Mucosa of rectum (tissue), 2 donors: ENCODE results near the gene MAOB.

Source experiments
- H3K27ac ChIP-seq, 2 donors: one replicate each; pipeline ENCODE4 v1.7.0; 2013; ENCODE audit warnings: inconsistent platforms in 2 of 2, low read depth in 2 of 2, low read length in 2 of 2
- H3K27me3 ChIP-seq, 2 donors: one replicate each; pipeline ENCODE4 v1.7.0; 2013; ENCODE audit warnings: low read length in 2 of 2; ENCODE audit not compliant: control insufficient read depth in 2 of 2, insufficient read depth in 2 of 2
- H3K36me3 ChIP-seq, 2 donors: one replicate each; pipeline ENCODE4 v1.7.0; 2013; ENCODE audit warnings: low read length in 2 of 2; ENCODE audit not compliant: control insufficient read depth in 2 of 2, insufficient read depth in 2 of 2
- H3K4me1 ChIP-seq, 2 donors: one replicate each; pipeline ENCODE4 v1.7.0; 2013; ENCODE audit warnings: low read length in 2 of 2, mild to moderate bottlenecking in 1 of 2; ENCODE audit not compliant: control insufficient read depth in 2 of 2, insufficient read depth in 2 of 2
- H3K4me3 ChIP-seq, 2 donors: one replicate each; pipeline ENCODE4 v1.7.0; 2013; ENCODE audit warnings: low read length in 2 of 2
- H3K9ac ChIP-seq, 2 donors: one replicate each; pipeline ENCODE4 v1.7.0; 2013; ENCODE audit warnings: low read length in 2 of 2, low read depth in 1 of 2, mild to moderate bottlenecking in 1 of 2
- H3K9me3 ChIP-seq, 2 donors: one replicate each; pipeline ENCODE4 v1.7.0; 2013; ENCODE audit warnings: low read length in 2 of 2; ENCODE audit not compliant: control insufficient read depth in 2 of 2
- donor health status: healthy.
- donor health status: Normal muscosa, but diverticular disease.

MAOB gene

GRCh38 chrX:43835559-43835958 is 46.7 kb downstream of the MAOB start:
- H3K4me1 ChIP-seq: no peaks in the 10 kb centered on the region
- H3K27ac ChIP-seq: no peak overlapping the region
- no peak overlapping the region for H3K4me3 ChIP-seq
- H3K9me3 ChIP-seq: no peaks in the 10 kb centered on the region
- peaks cover 2 to 3% of the 10 kb centered on the region in 2 donors for H3K27me3 ChIP-seq
- no peaks in the 10 kb centered on the region for H3K36me3 ChIP-seq
- H3K9ac ChIP-seq: no peak overlapping the region

GRCh38 chrX:43827791-43828190 is 54.5 kb downstream of the MAOB start:
- no peaks in the 10 kb centered on the region for H3K9me3 ChIP-seq
- no peak overlapping the region for H3K9ac ChIP-seq
- no peak overlapping the region for H3K27ac ChIP-seq
- H3K36me3 ChIP-seq: no peaks in the 10 kb centered on the region
- H3K4me1 ChIP-seq: no peaks in the 10 kb centered on the region
- H3K4me3 ChIP-seq: no peak overlapping the region
- H3K27me3 ChIP-seq: peaks cover 0 to 5% of the 10 kb centered on the region in 2 donors

GRCh38 chrX:43822014-43822413 is 60.2 kb downstream of the MAOB start:
- H3K36me3 ChIP-seq: no peaks in the 10 kb centered on the region
- no peaks in the 10 kb centered on the region for H3K4me1 ChIP-seq
- H3K4me3 ChIP-seq: no peak overlapping the region
- H3K9ac ChIP-seq: no peak overlapping the region
- H3K9me3 ChIP-seq: no peaks in the 10 kb centered on the region
- no peak overlapping the region for H3K27ac ChIP-seq
- peaks cover 0 to 4% of the 10 kb centered on the region in 2 donors for H3K27me3 ChIP-seq

- Histone ChIP-seq H3K9me3 (no peaks in the 10 kb centered on the region), H3K9ac (no peak overlapping the region), H3K4me1 (no peaks in the 10 kb centered on the region), H3K27ac (no peak overlapping the region), H3K36me3 (no peaks in the 10 kb centered on the region), H3K4me3 (no peak overlapping the region), H3K27me3 (peaks cover 0 to 3% of the 10 kb centered on the region in 2 donors)
Measured at GRCh38 chrX:43817444-43817843, 64.8 kb downstream of the MAOB start.

GRCh38 chrX:43815209-43815608 is 67.0 kb downstream of the MAOB start:
- no peaks in the 10 kb centered on the region for H3K4me1 ChIP-seq
- no peaks in the 10 kb centered on the region for H3K36me3 ChIP-seq
- H3K9me3 ChIP-seq: no peaks in the 10 kb centered on the region
- H3K27ac ChIP-seq: no peak overlapping the region
- H3K9ac ChIP-seq: no peak overlapping the region
- no peak overlapping the region for H3K4me3 ChIP-seq
- peaks cover 5 to 6% of the 10 kb centered on the region in 2 donors for H3K27me3 ChIP-seq

GRCh38 chrX:43813898-43814297 is 68.4 kb downstream of the MAOB start:
- Histone ChIP-seq H3K27me3 (peaks cover 5 to 6% of the 10 kb centered on the region in 2 donors), H3K4me3 (no peak overlapping the region), H3K36me3 (no peaks in the 10 kb centered on the region), H3K4me1 (no peaks in the 10 kb centered on the region), H3K27ac (no peak overlapping the region), H3K9me3 (no peaks in the 10 kb centered on the region), H3K9ac (no peak overlapping the region)

- no peaks in the 10 kb centered on the region for H3K36me3 ChIP-seq
- no peak overlapping the region for H3K27ac ChIP-seq
Measured at GRCh38 chrX:43813319-43813718, 68.9 kb downstream of the MAOB start.

GRCh38 chrX:43809463-43809862 is 72.8 kb downstream of the MAOB start:
- Histone ChIP-seq H3K4me1 (no peaks in the 10 kb centered on the region), H3K9ac (no peak overlapping the region), H3K4me3 (no peak overlapping the region), H3K27me3 (peaks cover 7 to 8% of the 10 kb centered on the region in 2 donors), H3K9me3 (no peaks in the 10 kb centered on the region), H3K36me3 (no peaks in the 10 kb centered on the region), H3K27ac (no peak overlapping the region)

More at GRCh38 chrX:43813319-43813718, 68.9 kb downstream of the MAOB start:
- Histone ChIP-seq H3K9ac (no peak overlapping the region), H3K27me3 (peaks cover 5 to 6% of the 10 kb centered on the region in 2 donors), H3K4me3 (no peak overlapping the region), H3K9me3 (no peaks in the 10 kb centered on the region), H3K4me1 (no peaks in the 10 kb centered on the region)

- Histone ChIP-seq H3K36me3 (no peaks in the 10 kb centered on the region), H3K4me3 (no peak overlapping the region), H3K27ac (no peak overlapping the region), H3K9ac (no peak overlapping the region), H3K4me1 (no peaks in the 10 kb centered on the region), H3K27me3 (peaks cover 7 to 8% of the 10 kb centered on the region in 2 donors), H3K9me3 (no peaks in the 10 kb centered on the region)
Measured at GRCh38 chrX:43808231-43808630, 74.0 kb downstream of the MAOB start.

- Histone ChIP-seq H3K4me3 (no peak overlapping the region), H3K27ac (no peak overlapping the region), H3K9ac (no peak overlapping the region), H3K9me3 (no peaks in the 10 kb centered on the region), H3K36me3 (no peaks in the 10 kb centered on the region), H3K27me3 (peaks cover 2 to 13% of the 10 kb centered on the region in 2 donors), H3K4me1 (no peaks in the 10 kb centered on the region)
Measured at GRCh38 chrX:43805579-43805978, 76.7 kb downstream of the MAOB start.

GRCh38 chrX:43804021-43804420 is 78.2 kb downstream of the MAOB start:
- no peak overlapping the region for H3K4me3 ChIP-seq
- no peak overlapping the region for H3K27ac ChIP-seq
- no peaks in the 10 kb centered on the region for H3K4me1 ChIP-seq
- peaks cover 2 to 13% of the 10 kb centered on the region in 2 donors for H3K27me3 ChIP-seq
- H3K9ac ChIP-seq: no peak overlapping the region
- H3K36me3 ChIP-seq: no peaks in the 10 kb centered on the region
- no peaks in the 10 kb centered on the region for H3K9me3 ChIP-seq
